ENCODE results near the gene RALGAPB. TPM values are rescaled to one million over a fixed set of nuclear protein-coding genes. Genes with fewer than 3 reads are reported as not detected.
"Not testable (repeated sequence)": the region's sequence is repeated elsewhere in the genome, so short reads cannot be mapped to it uniquely, and the experiment has no call there.

The RALGAPB gene
- total and polyA plus RNA-seq, 3 donors from 2014 or later, result 49.9 to 64.7 (median 52.6) TPM

GRCh38 chr20:38591474-38592410 is 119.1 kb downstream of the RALGAPB start:
- Histone ChIP-seq H3K36me3 (ENCODE audit: low read depth, missing control alignments) (no peaks in the 10 kb centered on the region), H3K9me3 (no peaks in the 10 kb centered on the region), H3K4me3 (no peak overlapping the region), H3K4me1 (no peaks in the 10 kb centered on the region), H3K27me3 (no peaks in the 10 kb centered on the region), H3K27ac (no peak overlapping the region)
- intact Hi-C loops (cut with DNase I; ENCODE audit: low total_unique reads), result no loop called here
- 83 to 88% methylated on average over 13 to 21 of the region's 21 CpGs for WGBS, 2 donors
- TF ChIP-seq POLR2A (IDR thresholded peaks at IDR 0.05), result no peak
- no peak for TF ChIP-seq CTCF (IDR thresholded peaks at IDR 0.05)
- DNase-seq, result no peak

- H3K9me3 ChIP-seq; H3K4me1 ChIP-seq; intact Hi-C loops (cut with DNase I; ENCODE audit: low total_unique reads); H3K4me3 ChIP-seq; H3K36me3 ChIP-seq (ENCODE audit: low read depth, missing control alignments); DNase-seq; H3K27ac ChIP-seq; H3K27me3 ChIP-seq: not testable (repeated sequence)
- WGBS, 2 donors, result 83 to 85% methylated on average over 3 of the region's 3 CpGs
These were observed 119.8 kb downstream of the RALGAPB start for GRCh38 chr20:38592411-38592790.

- WGBS, 2 donors, result 83% methylated on average over 12 of the region's 12 CpGs
- H3K9me3 ChIP-seq; H3K4me3 ChIP-seq; H3K27me3 ChIP-seq; H3K4me1 ChIP-seq; H3K27ac ChIP-seq; DNase-seq; intact Hi-C loops (cut with DNase I; ENCODE audit: low total_unique reads); H3K36me3 ChIP-seq (ENCODE audit: low read depth, missing control alignments): not testable (repeated sequence)
These were observed 121.6 kb downstream of the RALGAPB start for GRCh38 chr20:38594281-38594680.

GRCh38 chr20:38595886-38596285 is 123.2 kb downstream of the RALGAPB start:
- H3K27ac ChIP-seq; H3K9me3 ChIP-seq; intact Hi-C loops (cut with DNase I; ENCODE audit: low total_unique reads); DNase-seq; H3K36me3 ChIP-seq (ENCODE audit: low read depth, missing control alignments); H3K27me3 ChIP-seq; H3K4me1 ChIP-seq; H3K4me3 ChIP-seq: not testable (repeated sequence)
- WGBS, 2 donors, result 86 to 91% methylated on average over 14 to 15 of the region's 15 CpGs

- H3K27me3 ChIP-seq, result no peaks in the 10 kb centered on the region
- no peaks in the 10 kb centered on the region for H3K36me3 ChIP-seq (ENCODE audit: low read depth, missing control alignments)
- 46 to 54% methylated on average over 7 to 9 of the region's 9 CpGs for WGBS, 2 donors
- H3K4me1 ChIP-seq, result no peaks in the 10 kb centered on the region
- no peak overlapping the region for H3K27ac ChIP-seq
- TF ChIP-seq CTCF (IDR thresholded peaks at IDR 0.05), result no peak
- TF ChIP-seq POLR2A (IDR thresholded peaks at IDR 0.05), result no peak
- H3K9me3 ChIP-seq, result no peaks in the 10 kb centered on the region
- intact Hi-C loops (cut with DNase I; ENCODE audit: low total_unique reads), result no loop called here
- H3K4me3 ChIP-seq, result no peak overlapping the region
- peak; percentile 29 for DNase-seq
These were observed 126.8 kb downstream of the RALGAPB start for GRCh38 chr20:38599410-38599882.

GRCh38 chr20:38600057-38600456 is 127.4 kb downstream of the RALGAPB start:
- intact Hi-C loops (cut with DNase I; ENCODE audit: low total_unique reads), result no loop called here
- H3K9me3 ChIP-seq, result no peaks in the 10 kb centered on the region
- H3K27ac ChIP-seq, result no peak overlapping the region
- H3K4me3 ChIP-seq, result no peak overlapping the region
- WGBS, 2 donors, result 100% methylated on average over 1 of the region's 1 CpG
- no peaks in the 10 kb centered on the region for H3K27me3 ChIP-seq
- TF ChIP-seq CTCF (IDR thresholded peaks at IDR 0.05) (no peak), POLR2A (IDR thresholded peaks at IDR 0.05) (no peak)
- no peaks in the 10 kb centered on the region for H3K4me1 ChIP-seq
- H3K36me3 ChIP-seq (ENCODE audit: low read depth, missing control alignments), result no peaks in the 10 kb centered on the region
- no peak for DNase-seq

Data from testis (tissue), 3 donors.